ENCODE results near the gene PALM2AKAP2.
A peak's percentile ranks its signal among the peaks of the same experiment; 100 is the strongest.

The PALM2AKAP2 gene

DNA sequence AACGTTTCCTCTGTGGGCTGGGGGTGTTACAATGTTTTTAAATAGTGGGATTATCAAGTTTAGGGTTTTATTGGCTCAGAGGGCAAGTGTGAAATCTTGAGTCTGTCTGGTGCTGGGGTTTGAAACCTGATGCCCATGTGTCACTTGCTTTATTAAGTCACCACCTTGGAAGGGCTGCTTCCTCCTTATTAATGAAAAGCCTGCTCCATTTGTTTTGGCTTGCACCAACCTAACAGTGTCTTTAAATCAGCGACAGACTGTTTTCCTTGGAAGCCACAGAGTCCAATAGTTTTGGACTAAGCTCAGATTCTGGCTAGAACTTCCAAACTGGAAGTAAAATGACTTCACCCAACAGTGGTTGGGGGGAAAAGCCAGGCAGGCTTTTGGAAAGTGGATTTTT, 10.7 kb upstream of the PALM2AKAP2 start:
- no peak for DNase-seq
- intact Hi-C loops (cut with DNase I), result no loop called here

DNA sequence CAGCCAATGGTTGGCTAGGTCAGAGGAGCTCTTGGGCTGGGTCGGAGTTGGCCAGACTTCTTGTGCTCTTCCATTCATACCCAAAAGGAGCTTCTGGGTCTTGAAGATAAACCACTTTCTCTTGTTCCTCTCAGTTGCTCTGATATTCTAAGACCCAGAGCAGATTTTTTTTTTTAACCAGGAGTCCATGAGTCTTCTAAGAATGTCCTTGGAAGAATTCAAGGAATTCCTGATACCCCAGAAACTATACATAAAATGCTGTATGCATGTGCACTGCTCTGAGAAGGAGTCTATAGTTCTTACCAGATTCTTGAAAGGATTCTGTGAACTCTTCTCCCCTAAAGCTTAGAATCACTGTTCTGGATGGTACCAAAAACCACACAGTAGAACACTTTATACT, 9.9 kb upstream of the PALM2AKAP2 start:
- intact Hi-C loops (cut with DNase I), result no loop called here
- no peak for DNase-seq

DNA sequence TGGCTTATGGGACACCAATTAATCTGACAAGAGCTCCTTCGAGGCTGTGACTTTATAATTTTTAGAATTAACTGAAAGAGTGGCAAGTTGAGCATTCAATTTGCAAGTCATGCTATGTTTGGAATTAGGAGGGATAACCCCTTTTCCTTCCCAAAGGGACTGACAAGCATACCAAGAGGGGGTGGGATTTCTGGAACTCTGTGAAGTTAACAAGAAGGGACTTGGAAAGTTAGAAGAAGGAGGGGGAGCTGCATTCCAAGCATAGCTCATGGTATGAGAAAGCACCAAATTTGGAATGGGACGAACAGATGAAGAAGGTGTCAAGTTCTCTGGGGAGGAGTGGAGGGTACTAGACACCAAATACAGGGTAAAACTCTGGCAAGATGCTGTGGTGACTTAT, 8.9 kb upstream of the PALM2AKAP2 start:
- DNase-seq, result no peak
- intact Hi-C loops (cut with DNase I), result no loop called here

DNA sequence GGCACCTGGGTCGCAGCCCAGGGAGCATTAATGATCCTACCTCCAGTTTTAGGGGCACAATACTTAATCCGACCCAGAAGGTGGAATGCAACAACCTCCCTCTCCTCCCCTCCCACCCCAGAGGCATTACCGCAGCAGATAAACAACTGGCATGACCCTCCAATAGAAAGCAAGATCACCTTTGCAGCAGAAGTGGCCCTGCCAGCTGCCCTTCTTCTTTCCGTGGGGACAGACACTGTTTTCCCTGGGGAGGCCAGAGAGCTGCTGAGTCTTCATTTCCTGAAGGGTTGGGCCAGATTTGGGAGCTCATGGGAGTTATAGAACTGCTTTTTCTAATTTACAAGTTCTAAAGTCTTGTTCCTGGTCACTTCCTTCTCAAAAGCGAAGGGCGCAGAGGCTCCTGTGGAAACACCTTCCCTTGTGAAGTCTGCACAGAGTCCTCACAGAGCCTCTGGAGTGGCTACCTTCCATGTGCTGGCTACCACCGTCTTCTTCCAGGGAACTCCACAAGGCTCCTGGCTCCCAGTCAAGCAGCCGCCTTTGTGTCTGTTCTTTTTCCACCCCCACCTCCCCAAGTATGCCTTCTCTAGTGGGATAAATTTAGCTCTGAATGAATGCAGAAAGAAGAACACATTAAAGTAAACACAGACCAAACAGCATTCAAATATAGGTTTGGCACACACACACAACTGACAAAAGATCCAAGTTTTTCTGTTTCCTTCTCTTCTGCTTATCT, 8.0 kb upstream of the PALM2AKAP2 start:
- DNase-seq, result no peak
- intact Hi-C loops (cut with DNase I), result no loop called here

DNA sequence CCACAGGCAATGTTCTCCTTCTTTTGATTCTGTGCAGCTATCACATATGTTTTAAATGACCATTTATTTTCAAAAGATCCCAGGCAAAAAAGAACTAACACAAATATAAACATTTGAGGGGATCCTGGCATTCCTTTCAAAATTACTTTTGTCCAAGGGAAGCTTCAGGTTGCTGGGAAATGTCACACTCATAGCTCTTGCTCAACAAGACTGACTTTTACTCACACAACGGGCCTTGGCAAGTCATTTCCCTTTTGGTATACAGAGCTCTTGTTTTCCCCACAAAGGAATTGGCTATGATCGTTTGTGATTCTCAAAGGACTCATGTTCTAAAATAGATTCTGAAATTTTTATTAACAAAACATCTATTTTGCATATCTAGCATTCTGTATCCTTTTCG, 4.5 kb upstream of the PALM2AKAP2 start:
- DNase-seq, result no peak
- intact Hi-C loops (cut with DNase I), result no loop called here

DNA sequence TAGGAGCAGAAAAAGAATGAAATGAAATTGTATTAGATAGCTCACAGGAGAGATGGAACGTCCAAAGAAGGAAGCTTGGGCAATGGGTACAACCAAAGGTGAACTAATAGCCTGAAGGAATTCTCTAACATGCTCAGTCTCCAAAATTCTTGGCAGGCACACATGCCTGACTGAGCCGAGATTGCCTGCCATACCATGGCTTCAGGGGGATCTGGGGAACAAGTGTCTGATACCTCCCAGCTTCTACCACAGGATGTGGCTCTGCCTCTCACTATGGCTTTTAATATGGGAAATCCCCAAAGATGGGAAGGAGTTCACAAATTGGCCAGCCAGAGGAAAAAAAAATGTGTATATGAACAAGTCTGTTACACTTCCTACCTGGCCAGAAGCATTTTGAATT, 3.6 kb upstream of the PALM2AKAP2 start:
- intact Hi-C loops (cut with DNase I), result no loop called here
- no peak for DNase-seq

DNA sequence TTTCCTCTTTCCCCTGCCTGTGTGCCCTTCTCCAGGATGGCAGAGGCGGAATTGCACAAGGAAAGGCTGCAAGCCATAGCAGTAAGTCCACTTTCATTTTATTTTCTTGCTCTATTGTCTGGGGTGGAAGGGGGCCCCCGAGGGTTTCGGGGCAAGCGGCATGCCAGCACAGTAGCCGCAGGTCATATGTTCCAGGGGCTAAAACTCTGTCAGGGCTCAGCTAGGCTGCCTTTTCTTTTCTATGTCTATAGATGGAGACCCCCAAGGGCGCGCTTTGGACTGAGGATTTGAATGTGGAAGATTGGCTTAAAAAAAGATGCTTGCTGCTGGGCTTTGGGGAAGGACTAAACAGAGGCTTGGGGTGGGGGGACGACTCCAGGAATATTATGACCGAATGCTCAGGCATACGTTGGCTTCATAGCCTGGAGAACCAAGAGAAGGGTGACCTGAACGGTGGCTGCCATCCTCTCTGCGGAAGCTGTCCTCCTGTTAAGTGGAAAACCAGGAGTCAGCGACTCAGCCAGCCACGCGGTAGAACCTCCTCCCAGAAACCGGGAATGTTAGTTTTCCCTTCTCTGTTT, 545 bp downstream of the PALM2AKAP2 start:
- no peak for DNase-seq
- intact Hi-C loops (cut with DNase I), result no loop called here

DNA sequence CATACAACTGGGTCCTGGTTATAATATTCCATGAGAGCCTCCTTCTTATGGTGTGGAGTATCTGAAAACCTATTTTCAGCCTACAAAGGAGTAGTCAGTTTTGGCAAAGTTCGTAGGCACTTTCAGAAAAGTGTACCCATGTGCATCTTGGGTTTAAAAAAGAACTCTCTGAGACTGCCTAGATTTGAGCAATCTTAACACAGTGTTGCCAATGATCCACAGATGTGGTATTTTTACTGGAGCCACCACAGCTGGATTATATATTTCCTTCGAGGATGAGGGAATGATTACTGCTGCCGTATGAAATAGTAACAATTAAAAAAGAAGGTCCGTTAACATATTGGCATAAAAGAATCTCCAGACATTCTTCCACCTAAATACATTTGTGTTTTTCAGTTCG, 1.1 kb downstream of the PALM2AKAP2 start:
- no peak for DNase-seq

DNA sequence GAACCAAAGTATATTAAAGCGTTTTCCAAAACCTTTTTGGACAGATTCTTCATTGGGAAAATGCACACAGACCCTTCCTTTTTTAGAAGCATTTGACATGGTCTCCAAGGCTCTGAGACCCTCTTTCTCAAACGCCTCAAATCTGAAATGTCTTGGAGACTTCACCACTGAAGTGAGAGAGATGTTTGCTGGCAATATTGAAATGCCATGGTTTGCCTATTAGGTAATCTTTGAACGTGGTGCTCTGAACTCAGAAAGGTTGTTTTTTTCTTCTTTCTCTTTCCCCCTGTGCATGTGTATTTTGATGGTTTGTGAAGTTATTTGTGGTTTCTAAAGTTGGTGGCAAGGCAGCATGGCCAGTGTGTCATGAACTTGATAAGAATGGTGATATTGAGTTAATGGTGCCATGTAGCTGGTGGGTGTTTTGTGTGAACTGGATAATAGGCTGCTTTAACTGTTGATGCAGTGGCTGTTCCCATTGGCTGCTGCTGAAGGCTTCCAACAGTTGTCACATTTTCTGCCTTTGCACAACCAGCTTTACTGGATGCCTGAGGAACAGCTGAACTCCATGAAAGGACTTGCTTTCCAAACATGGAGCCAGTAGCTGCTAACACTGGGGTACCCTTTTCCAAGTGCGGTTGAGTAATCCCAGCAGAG, 1.7 kb downstream of the PALM2AKAP2 start:
- DNase-seq, result peak in 1 of 42 donors; percentile 21
- intact Hi-C loops (cut with DNase I), result no loop called here

More for the DNA sequence above, 1.1 kb downstream of the PALM2AKAP2 start:
- intact Hi-C loops (cut with DNase I), result no loop called here

DNA sequence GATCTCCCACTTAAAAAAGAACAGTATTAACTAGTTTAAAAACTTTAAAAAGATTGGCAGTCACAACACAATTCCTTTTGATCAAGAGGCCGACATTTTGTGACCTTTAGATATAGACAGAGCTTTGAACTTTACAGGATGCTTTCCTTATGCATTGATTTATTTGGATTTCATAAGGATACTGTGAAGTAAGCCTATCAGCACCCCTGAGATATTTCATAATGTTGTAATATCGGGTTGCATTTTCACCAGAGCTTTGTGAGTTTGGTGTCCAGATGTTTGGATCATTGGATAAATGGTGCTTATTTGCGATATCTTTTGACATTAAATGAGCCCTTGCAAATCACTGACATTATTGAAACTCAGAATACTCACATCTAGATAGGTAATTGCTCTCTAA, 7.7 kb downstream of the PALM2AKAP2 start:
- intact Hi-C loops (cut with DNase I), result no loop called here
- no peak for DNase-seq

DNA sequence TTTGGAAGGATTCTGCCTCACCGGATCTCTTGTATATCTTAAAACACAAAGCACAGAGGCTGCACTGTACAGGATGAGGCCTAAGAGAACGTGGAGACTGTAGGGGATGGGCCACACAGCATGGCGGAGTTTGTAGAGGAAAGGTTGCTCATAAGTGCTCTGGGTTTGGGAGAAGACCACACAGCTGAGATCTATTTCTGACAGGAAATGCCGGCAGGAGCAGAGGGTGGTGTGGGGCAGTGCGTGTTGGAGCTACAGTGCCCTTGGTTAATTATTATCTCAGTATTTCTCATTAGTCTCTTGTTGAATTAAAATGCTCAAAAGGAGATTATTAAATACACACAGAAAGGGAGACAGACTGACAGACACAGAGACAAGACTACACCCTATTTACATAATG, 9.6 kb downstream of the PALM2AKAP2 start:
- no peak for DNase-seq
- intact Hi-C loops (cut with DNase I), result no loop called here

DNA sequence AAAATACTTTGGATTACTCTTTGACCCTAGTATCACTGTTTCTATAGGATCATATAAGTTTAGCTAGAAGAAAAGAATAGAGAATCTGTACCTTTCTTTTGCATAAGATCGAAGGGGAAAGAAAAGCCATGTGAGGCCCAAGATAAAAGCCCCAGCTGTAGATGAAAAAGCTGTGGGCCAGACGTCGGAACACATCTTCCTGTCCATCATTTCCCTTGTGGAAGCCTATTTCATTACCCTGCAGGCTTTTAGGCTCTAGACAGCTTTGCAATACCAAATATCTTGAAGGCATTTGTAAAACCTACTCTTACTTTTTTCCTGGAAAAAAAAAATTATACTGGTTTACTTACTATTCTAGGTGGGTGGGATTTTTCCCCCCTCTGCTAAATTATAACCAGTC, 10.0 kb downstream of the PALM2AKAP2 start:
- intact Hi-C loops (cut with DNase I), result no loop called here
- no peak for DNase-seq

DNA sequence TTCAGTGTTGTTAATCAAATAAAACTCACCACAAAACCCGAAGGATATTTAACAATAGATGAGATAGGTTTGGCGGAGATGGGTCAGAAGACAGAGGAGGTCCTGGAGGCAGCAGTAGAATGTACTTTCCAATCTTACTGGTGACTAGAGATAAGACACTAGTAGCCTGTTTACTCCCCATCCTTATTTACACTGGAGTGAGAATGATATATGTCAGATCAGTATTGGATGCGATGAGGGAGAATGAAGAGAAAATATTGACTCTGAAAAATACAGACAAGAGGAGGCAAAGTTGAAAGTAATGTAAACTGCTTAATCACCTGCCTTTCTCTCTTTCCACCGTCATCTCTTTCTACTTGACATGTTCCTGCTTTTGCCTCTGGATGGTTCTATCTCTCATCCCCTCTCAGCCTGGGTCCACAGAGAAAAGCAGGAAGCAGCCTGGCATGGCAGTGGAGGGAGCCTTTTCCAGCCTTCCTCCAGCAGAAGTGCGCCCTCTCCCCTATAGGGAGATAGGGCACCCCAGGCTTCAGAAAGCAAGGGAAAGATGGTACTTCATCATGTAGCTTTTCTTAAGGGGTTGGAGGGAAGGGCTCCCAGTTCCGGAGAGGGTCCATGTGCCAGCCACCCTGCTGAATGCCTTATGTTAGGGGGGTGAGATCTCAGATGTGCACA, 11.1 kb downstream of the PALM2AKAP2 start:
- no peak for DNase-seq
- intact Hi-C loops (cut with DNase I), result no loop called here

DNA sequence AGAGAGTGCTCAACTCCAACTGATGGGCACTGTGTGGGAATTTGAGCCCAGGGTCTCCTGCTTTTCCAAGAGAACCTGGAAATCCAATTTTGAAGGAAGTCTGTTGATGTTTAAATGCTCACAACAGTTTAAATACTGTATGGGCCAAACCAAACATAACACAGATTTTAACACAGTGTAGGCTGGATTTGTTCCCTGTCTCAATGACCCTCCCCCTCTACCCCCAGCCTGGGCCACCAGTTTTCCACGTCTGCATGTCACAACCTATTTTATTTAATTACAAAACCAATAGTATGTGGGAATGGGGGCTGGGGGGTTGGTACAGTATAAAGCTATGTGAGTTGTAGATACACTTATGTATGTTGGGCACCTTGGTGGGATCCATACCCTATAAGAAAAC, 11.7 kb downstream of the PALM2AKAP2 start:
- DNase-seq, result no peak
- intact Hi-C loops (cut with DNase I), result no loop called here

DNA sequence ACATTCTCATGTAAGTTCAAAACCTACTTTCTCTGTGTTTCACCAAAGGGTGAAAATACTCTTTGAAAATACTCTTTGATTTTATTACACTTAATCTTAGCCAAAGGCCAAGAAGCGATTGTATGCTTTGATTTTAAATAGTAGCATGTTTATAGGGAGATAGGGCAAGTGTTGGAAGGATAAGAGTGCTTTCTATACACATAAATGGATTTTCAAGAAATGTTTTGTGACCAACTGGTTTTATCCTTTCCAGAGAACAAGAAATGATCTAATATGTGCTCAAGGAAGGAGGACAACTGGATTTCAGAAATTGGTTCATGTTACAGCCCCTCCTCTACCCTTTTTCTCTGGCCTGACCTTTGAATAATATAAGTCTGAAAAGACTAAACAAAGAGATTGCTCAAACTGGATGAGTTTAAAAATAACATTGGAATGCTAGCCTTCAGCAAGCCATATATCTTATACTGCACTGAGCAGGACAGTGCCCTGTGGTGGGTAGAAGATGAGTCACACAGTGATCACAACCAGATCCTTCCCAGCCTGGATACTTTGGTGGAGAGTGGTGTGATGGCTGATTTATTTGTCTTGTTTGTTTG, 13.1 kb downstream of the PALM2AKAP2 start:
- DNase-seq, result no peak
- intact Hi-C loops (cut with DNase I), result no loop called here

DNA sequence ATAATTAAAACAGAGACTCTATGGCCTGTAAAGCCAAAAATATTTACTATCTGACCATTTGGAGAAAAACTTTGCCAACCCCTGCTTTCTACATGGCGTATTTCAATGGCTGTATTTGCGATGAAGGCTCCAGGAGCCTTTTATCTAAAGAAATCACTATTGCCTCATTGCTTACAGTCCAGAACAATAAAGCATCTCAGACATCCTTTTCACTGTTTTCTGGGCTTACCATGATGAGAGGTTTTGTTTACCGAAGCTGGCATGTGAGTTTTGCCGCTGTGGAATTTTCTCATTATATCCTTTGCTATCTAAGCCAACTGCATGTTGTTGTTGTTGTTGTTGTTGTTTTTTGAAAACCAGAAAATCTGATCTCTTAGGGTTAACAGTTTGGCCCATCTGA, 13.9 kb downstream of the PALM2AKAP2 start:
- no peak for DNase-seq
- intact Hi-C loops (cut with DNase I), result no loop called here

DNA sequence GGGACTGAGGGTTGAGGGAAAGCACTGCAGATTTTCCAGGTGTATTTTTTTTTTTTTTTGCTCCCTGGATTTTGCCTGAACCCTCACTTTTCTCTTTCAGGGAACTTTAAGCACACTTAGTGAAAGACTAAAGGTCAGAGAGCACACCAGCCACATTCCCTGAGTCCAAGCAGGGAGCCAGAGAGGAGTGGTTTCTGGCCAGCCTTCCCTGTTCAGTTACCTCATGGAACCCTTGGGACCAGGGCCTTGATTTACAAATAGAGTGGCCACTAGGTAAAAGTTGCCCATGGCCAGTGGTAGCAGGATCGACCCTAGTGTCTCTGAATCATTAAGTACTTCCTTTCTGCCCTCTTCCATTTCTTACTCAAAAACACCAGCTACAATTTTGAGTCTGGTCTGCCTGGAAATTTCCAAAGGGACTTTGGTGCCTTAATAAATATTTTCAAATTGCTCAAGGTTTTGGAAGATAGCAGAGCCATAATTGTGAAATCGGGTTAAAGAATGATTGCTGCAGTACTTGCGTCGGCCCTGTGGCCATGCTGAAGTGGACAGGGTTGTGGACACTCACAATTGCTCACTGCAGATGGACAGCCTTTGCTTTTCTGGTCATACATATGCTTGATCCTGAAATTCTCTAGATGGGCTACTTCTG, 14.5 kb downstream of the PALM2AKAP2 start:
- DNase-seq, result no peak
- intact Hi-C loops (cut with DNase I), result no loop called here

DNA sequence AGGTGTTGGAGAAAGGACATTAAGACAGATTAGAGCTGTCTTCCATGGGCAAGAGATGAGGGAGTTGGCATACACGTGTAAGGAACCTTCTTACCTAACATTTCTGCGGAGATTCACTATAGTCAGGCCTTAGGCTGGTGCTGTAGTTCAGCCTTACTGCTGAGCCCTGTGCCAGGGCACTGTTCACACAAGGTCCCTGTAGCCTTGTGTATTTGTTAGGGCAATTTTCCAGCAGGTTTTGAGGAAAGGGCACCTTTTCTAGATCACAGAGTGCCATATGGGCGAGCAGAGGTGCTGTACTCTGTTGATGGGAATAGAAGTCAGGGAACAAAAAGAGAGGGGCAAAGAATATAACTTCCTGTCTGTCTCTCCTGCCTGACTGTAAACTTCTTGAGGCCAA, 15.6 kb downstream of the PALM2AKAP2 start:
- intact Hi-C loops (cut with DNase I), result no loop called here
- DNase-seq, result no peak

DNA sequence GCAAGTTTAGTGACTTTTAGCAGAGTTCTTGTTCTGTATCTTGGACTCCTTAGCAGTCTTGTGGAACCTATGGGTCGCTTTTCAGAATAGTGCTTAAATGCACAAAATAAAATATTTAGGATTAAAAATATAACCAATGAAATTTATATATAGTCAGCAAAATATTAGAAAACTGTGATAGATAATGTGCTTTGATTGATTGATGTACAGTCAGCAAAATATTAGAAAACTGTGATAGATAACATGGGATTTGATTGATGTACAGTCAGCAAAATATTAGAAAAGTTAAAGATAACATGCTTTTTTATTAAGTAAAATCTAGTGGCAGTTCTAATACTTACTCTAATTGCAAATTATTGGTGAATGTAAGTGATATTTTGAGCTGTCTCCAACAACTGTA, 16.1 kb downstream of the PALM2AKAP2 start:
- intact Hi-C loops (cut with DNase I), result no loop called here
- no peak for DNase-seq
